AG08396 (cell line): ENCODE data around the gene GAS2L1.

Experiments used
- DNase-seq: peaks from one replicate; pipeline ENCODE4 v3.0.0; 2012; ENCODE audit warnings: low spot score, mixed read lengths

The GAS2L1 gene

GRCh38 chr22:29327089-29327764 lies 20.8 kb downstream of the GAS2L1 start:
- DNase-seq, result no peak

- no peak for DNase-seq
These were observed 21.6 kb downstream of the GAS2L1 start for GRCh38 chr22:29328055-29328454.

GRCh38 chr22:29328566-29329500 lies 22.4 kb downstream of the GAS2L1 start:
- DNase-seq, result no peak

- no peak for DNase-seq
These were observed 23.1 kb downstream of the GAS2L1 start for GRCh38 chr22:29329581-29329980.

GRCh38 chr22:29330291-29330690 lies 23.8 kb downstream of the GAS2L1 start:
- no peak for DNase-seq

GRCh38 chr22:29330753-29331152 lies 24.3 kb downstream of the GAS2L1 start:
- DNase-seq, result no peak

GRCh38 chr22:29331213-29331612 lies 24.8 kb downstream of the GAS2L1 start:
- DNase-seq, result no peak

- no peak for DNase-seq
These were observed 25.3 kb downstream of the GAS2L1 start for GRCh38 chr22:29331658-29332300.

- DNase-seq, result no peak
These were observed 26.5 kb downstream of the GAS2L1 start for GRCh38 chr22:29332886-29333496.

GRCh38 chr22:29334148-29334547 lies 27.7 kb downstream of the GAS2L1 start:
- DNase-seq, result no peak

- no peak for DNase-seq
These were observed 28.4 kb downstream of the GAS2L1 start for GRCh38 chr22:29334696-29335344.

GRCh38 chr22:29335656-29336055 lies 29.2 kb downstream of the GAS2L1 start:
- no peak for DNase-seq

GRCh38 chr22:29336751-29337490 lies 30.5 kb downstream of the GAS2L1 start:
- DNase-seq, result no peak

- DNase-seq, result no peak
These were observed 31.3 kb downstream of the GAS2L1 start for GRCh38 chr22:29337631-29338284.

- no peak for DNase-seq
These were observed 31.9 kb downstream of the GAS2L1 start for GRCh38 chr22:29338398-29338797.

GRCh38 chr22:29339381-29340235 lies 33.2 kb downstream of the GAS2L1 start:
- DNase-seq, result no peak

GRCh38 chr22:29340566-29340965 lies 34.1 kb downstream of the GAS2L1 start:
- DNase-seq, result no peak

- no peak for DNase-seq
These were observed 34.8 kb downstream of the GAS2L1 start for GRCh38 chr22:29341056-29341848.

GRCh38 chr22:29341849-29342127 lies 35.3 kb downstream of the GAS2L1 start:
- no peak for DNase-seq
